EH (cell line): Measurements from ENCODE around the gene LPIN1.

Experiments used
- DNase-seq: peaks from one replicate; pipeline ENCODE4 v3.0.0-alpha.2; 2015; ENCODE audit warnings: low read depth

LPIN1 gene

GRCh38 chr2:11784747-11785610 is 38.5 kb downstream of the LPIN1 start:
- peak; percentile 66 for DNase-seq

- DNase-seq: no peak
These were observed 39.1 kb downstream of the LPIN1 start for GRCh38 chr2:11785611-11785940.

GRCh38 chr2:11786191-11786590 is 39.8 kb downstream of the LPIN1 start:
- no peak for DNase-seq

GRCh38 chr2:11786592-11786991 is 40.2 kb downstream of the LPIN1 start:
- DNase-seq: no peak

DNA sequence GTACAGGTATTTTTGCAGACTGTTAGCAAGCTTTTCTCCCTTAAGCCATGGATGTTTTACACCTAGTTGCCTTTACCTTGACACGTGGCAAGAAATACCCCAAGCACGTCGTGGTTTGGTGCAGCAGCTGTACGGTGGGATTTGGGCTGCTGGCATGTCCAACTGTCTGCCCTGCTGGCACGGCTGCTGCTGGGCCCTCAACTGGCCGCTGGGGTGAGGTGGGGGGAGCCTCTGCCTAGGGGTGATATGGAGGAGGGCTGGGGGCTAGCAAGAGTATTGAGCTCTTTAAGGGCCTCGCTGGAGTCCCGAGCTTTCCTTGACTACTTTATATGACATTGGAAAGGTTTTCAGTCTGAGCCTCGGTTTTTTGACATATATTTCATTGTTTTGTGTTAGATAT is 41.6 kb downstream of the LPIN1 start:
- no peak for DNase-seq

GRCh38 chr2:11788461-11789124 is 42.2 kb downstream of the LPIN1 start:
- DNase-seq: no peak

DNA sequence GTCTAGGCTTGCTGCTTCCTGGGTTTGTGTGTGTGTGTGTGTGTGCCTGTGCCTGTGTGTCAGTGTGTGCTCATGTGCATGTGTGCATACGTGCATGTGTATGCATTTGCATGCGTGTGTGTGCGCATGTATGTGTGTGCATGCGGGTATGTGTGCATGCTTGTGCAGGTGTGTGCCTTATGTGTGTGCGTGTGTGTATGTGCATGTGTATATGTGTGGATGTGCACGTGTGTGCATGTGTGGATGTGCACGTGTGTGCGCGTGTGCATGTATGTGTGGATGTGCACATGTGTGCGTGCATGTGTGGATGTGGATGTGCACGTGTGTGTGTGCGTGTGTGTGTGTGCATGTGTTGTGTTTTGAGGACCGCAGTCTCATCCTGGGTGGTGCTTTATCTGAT is 42.8 kb downstream of the LPIN1 start:
- no peak for DNase-seq

DNA sequence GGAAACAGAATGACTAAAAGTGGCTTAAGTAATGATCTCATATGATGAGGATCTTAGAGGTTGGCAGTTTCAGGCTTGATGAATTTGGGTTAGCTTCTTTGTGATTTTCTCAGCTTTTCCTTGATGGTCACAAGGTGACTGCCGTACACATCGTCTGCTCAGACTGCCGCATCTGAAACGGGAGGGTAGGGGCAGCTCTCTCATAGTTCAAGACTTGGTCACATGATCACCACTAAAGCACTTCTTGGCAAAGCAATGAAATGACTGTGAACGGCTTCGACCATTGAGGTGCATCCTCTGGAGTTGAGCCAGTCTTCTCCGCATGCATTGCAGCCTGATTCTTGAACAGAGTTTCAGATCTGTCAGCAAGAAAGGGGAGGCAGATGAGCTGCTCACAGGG is 43.8 kb downstream of the LPIN1 start:
- no peak for DNase-seq

DNA sequence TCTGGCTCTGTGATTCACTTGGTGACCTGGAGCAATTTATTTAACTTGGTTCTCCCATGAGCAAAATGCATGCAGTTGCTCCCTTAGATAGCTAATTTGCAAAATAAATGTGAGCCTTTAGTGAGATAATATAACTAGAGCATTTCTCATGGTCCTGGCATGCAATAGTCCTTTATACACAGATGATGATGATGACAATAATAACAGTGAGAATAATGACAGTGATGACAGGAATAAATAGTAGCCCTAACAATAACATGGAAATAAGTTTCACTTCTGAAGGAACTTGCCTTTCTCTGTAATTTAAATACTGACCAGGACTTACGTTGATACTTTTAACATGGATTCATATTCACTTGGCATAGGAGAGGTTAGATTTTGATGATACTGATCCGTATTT is 49.2 kb downstream of the LPIN1 start:
- no peak for DNase-seq

DNA sequence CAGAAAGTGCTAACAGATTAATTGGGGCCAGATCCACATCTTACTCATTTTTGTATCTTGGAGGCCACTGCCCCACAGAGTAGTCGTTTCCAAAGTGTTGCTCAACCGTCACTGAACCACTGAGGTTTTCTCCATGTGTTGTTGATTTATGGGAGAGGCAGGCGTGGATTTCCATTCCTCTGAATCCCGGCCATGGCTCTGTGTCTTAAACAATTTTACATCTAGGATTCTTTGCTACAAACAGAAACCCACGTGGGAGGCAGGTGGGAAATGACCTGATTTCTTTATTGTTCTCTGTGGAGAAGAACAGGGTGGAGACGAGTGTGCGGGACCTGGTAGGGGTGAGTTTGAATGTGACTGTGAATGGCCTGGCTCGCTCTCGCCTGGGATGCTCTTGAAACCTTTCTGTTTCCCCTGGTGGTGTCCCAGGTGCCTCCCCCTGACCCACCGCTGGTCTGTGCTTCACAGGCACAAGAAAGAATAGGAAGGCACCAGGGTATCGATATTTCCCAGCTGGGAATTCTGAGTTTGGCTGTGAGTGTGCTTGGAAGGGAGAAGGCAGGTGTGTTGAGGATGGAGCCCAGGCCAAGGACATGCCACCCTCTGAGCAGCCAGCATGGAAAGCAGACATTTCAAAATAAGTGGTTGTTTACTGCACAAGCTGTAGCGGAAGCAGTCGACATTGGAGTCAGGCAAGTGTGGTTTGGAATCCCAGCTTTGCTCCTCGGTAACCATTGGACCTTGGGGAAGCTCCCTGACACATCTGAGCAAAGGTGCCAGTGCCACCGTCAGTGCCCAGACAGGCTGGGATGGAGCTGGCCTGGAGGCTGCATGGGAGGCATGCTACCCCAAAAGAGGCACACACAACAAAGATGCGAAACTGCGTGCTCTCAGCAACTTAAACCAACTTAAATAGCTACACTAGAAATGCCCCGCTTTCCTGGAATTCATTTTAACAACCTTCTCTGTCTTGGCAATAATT is 50.0 kb downstream of the LPIN1 start:
- peak; percentile 45 for DNase-seq

DNA sequence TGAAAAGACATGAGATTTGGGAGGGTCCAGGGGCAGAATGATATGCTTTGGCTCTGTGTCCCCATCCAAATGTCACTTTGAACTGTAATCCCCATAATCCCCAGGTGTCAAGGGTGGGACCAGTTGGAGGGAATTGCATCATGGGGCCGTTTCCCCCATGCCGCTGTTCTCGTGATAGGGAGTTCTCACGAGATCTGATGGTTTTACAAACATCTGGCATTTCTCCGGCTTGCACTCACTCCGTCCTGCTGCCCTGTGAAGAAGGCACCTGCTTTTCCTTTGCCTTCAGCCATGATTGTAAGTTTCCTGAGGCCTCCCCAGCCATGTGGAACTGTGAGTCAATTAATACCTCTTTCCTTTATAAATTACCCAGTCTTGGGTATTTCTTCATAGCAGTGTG is 51.4 kb downstream of the LPIN1 start:
- DNase-seq: no peak

- DNase-seq: no peak
These were observed 52.4 kb downstream of the LPIN1 start for GRCh38 chr2:11798701-11799435.

DNA sequence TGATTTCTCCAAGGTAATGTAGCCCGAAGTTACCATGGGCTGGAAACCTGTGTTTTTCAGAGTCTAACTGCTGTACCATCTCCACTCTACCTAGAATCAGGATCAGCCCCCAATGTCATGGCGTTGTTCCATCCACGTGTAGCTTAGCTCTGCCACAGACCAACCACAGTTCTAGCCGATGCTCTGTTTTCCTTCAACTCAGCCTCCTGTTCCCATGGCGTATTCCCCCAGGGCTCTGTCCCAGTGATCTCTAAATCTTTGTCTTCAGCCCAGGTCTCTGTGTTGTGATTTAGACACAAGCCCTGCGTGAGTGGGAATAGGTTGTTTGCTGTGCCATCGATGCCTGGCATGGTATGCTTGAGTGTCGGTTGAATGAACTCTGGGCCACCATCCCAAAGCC is 53.4 kb downstream of the LPIN1 start:
- no peak for DNase-seq

DNA sequence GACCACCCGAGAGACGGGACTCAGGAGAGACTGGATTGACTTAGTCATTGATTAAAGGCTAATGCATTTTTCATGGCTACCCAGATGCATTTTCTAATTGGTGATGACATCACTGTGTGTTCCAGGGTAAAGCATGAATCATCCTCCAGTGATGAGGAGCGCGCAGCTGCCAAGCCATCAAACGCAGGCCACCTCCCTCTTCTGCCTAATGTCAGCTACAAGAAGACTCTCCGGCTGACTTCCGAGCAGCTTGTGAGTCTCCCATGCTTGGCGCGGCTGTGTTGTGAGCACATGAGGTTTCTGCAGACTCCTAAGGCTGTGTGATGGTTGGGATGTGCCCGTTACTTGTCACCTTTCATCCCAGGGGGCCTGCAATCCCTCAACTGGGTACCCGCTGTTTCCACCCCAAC is 56.4 kb downstream of the LPIN1 start:
- DNase-seq: peak; percentile 70

DNA sequence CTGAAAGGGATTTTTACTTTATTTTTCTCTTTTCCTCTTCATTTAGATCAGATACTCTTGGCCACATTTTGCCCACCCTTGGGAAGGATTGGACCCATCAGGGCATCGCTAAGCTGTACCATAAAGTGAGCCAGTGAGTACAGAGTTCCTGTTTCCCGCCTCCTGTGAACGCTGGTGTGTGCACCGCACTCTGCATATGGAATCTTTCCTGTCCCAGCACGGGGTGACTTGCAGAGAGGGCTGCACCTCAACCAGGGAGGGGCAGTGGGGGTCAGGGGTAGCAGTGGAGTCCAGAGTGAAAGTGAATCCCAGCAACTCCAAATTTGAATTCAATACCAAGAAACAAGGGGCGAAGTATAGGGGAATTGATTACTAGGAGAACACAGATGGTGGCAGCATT is 58.6 kb downstream of the LPIN1 start:
- no peak for DNase-seq

DNA sequence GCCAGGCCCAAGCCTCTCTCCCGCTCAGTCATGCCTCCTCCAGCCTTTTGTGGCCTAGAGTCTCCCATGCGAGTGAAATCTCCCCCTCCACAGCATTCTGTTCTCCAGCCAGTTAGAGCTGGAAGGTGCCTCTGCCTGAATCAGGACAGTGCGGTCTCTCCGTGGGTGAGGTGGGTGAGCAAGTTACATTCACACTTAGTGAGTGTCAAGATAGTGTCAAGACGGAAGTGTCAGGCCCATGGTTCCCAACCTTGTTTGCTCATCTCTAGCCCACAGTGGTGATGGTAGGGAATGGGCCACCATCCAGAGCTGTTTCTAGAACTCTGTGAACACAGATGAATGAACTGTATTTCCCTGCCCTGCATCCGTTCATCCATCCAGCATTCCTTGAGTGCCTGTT is 59.5 kb downstream of the LPIN1 start:
- no peak for DNase-seq

GRCh38 chr2:11807156-11808015 is 61.0 kb downstream of the LPIN1 start:
- peak; percentile 29 for DNase-seq

GRCh38 chr2:11808016-11808400 is 61.6 kb downstream of the LPIN1 start:
- no peak for DNase-seq

- DNase-seq: peak; percentile 12
These were observed 63.3 kb downstream of the LPIN1 start for GRCh38 chr2:11809586-11810236.

DNA sequence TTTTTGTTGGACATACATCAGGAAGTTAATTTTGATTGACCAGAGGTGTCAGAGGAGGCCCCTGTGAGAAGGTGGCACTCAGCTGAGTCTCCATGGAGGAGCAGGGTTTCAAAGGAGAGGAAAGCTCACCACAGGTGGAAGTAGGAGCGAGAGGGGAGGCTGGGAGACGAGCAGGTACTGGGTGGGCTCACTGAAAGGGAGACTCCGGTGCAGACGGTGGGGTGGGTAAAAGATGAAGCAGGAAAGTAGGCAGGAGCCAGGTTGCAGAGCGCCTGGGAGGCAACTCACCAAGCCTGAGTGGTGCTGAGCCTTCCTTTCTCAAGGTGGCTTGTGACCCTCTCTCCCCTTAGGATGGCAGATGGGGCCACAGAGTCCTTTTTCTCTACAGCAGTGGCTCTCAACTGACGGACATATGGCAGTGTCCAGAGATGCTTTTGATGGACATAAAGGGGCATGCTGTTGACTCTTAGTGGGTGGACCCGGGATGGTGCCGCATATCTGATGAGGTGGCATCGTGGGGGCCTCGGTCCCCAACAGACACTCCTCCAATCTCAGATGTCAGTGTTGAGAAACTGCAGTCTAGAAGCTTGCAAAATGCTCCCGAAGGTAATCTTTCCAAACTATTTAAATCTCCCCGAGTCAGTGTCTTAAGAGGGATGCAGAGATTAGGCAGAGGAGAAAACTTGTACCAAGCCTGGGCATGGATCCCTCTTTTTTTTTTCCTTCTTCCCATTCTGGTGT is 64.0 kb downstream of the LPIN1 start:
- DNase-seq: no peak
